Gastroesophageal sphincter (tissue), 3 donors: ENCODE measurements around the gene PGGT1B.

Source experiments
- CTCF ChIP-seq, 4 experiments: fragments of 200-600 bp in 2 of 4; fragments of 450-650 bp in 2 of 4; sonication (generic) in 1 of 4; IDR thresholded peaks; one replicate each; pipeline ENCODE4 v1.5.1; 2017 to 2019; ENCODE audit warnings: antibody characterized with exemption in 4 of 4, mild to moderate bottlenecking in 2 of 4, moderate library complexity in 2 of 4
- POLR2A ChIP-seq, 2 donors: fragments of 450-650 bp; IDR thresholded peaks; one replicate each; pipeline ENCODE4 v1.6.1; 2017; ENCODE audit warnings: antibody characterized with exemption in 2 of 2, mild to moderate bottlenecking in 2 of 2, moderate library complexity in 1 of 2
- POLR2AphosphoS5 ChIP-seq: sonication (generic); formaldehyde crosslinking; IDR thresholded peaks from one replicate; pipeline ENCODE4 v1.6.1; 2017; ENCODE audit warnings: antibody characterized with exemption

- TF ChIP-seq CTCF (IDR thresholded peaks at IDR 0.05) (no peak), POLR2AphosphoS5 (no peak), POLR2A (IDR thresholded peaks at IDR 0.05) (no peak)
Measured at GRCh38 chr5:115170134-115170928, 92.3 kb downstream of the PGGT1B start.
